Renal cortical epithelial cell (primary cell): ENCODE results near the gene ADCY4. TPM values are rescaled to one million over a fixed set of nuclear protein-coding genes. Genes with fewer than 3 reads are reported as not detected.
"Not testable (repeated sequence)": the region's sequence is repeated elsewhere in the genome, so short reads cannot be mapped to it uniquely, and the experiment has no call there.

Source experiments
- DNase-seq: peaks from one replicate; pipeline ENCODE4 v3.0.0-alpha.2; 2011; ENCODE audit warnings: low read depth
- total RNA-seq: library from RNA; depleted of rRNA; stranded (reverse); fragments of >200 nt; gene quantifications from 2 replicates; pipeline ENCODE4 v1.2.3, GENCODE V29; 2014

Gene ADCY4
- total RNA-seq = 0.40 and 2.6 TPM in 2 replicates

GRCh38 chr14:24334431-24335291 is at the start of gene ADCY4:
Gene ADCY4, minus strand, starts transcription at chr14:24335071. Its CDS starts 419 bp downstream, at chr14:24334652.
- DNase-seq = no peak

GRCh38 chr14:24384169-24384568 is 49.3 kb upstream of the ADCY4 start:
- DNase-seq = no peak

- no peak for DNase-seq
These were observed 47.1 kb upstream of the ADCY4 start for GRCh38 chr14:24382064-24382371.

GRCh38 chr14:24381363-24382063 is 46.6 kb upstream of the ADCY4 start:
- DNase-seq = no peak

GRCh38 chr14:24379907-24380730 is 45.2 kb upstream of the ADCY4 start:
- DNase-seq = no peak

- no peak for DNase-seq
These were observed 44.4 kb upstream of the ADCY4 start for GRCh38 chr14:24378981-24379906.

GRCh38 chr14:24378327-24378726 is 43.5 kb upstream of the ADCY4 start:
- DNase-seq = no peak

- no peak for DNase-seq
These were observed 42.8 kb upstream of the ADCY4 start for GRCh38 chr14:24377657-24378056.

- no peak for DNase-seq
These were observed 42.3 kb upstream of the ADCY4 start for GRCh38 chr14:24377126-24377525.

GRCh38 chr14:24376448-24377070 is 41.7 kb upstream of the ADCY4 start:
- no peak for DNase-seq

GRCh38 chr14:24372701-24373416 is 38.0 kb upstream of the ADCY4 start:
- DNase-seq = no peak

- DNase-seq = not testable (repeated sequence)
These were observed 36.7 kb upstream of the ADCY4 start for GRCh38 chr14:24371605-24372004.

- no peak for DNase-seq
These were observed 35.9 kb upstream of the ADCY4 start for GRCh38 chr14:24370748-24371147.

- DNase-seq = no peak
These were observed 35.2 kb upstream of the ADCY4 start for GRCh38 chr14:24369907-24370687.

GRCh38 chr14:24369463-24369862 is 34.6 kb upstream of the ADCY4 start:
- DNase-seq = no peak

GRCh38 chr14:24368562-24369252 is 33.8 kb upstream of the ADCY4 start:
- no peak for DNase-seq

GRCh38 chr14:24368212-24368561 is 33.3 kb upstream of the ADCY4 start:
- no peak for DNase-seq

- DNase-seq = peak; percentile 81
These were observed 32.8 kb upstream of the ADCY4 start, which contains the start of gene NFATC4 for GRCh38 chr14:24367514-24368211. Gene NFATC4, plus strand, starts transcription at chr14:24368184. Its CDS starts 157 bp downstream, at chr14:24368341.
